ENCODE data around the gene TRERF1. TPM values are rescaled to one million over a fixed set of nuclear protein-coding genes. Genes with fewer than 3 reads are reported as not detected.

The TRERF1 gene
- total and polyA plus RNA-seq, 2 experiments from 2014 or later: 6.4 to 8.7 TPM

DNA sequence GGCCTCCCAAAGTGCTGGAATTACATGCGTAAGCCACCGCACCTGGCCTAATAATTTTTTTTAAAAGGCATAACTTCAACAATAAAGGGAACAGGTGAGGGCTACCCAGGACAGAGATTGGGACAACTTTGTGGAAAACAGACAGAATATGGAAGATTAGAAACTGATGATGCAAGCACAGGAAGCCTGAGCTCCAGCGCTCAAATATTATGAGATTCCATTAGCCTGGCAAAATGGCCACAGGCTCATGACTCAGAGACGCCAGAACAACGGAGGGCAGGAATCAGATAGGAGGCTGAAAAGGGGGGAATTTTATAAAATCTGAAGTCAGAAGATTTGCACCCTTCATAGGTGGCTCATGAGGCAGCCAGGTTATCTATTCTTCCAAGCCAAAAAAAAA, 131.0 kb downstream of the TRERF1 start:
- no peak overlapping the region for H3K4me3 ChIP-seq
- peak in 1 of 2 donors; percentile 67 for DNase-seq (ENCODE audit: low read depth in 1 of 2, low spot score in 1 of 2)
- TF ChIP-seq, protein P1, sequence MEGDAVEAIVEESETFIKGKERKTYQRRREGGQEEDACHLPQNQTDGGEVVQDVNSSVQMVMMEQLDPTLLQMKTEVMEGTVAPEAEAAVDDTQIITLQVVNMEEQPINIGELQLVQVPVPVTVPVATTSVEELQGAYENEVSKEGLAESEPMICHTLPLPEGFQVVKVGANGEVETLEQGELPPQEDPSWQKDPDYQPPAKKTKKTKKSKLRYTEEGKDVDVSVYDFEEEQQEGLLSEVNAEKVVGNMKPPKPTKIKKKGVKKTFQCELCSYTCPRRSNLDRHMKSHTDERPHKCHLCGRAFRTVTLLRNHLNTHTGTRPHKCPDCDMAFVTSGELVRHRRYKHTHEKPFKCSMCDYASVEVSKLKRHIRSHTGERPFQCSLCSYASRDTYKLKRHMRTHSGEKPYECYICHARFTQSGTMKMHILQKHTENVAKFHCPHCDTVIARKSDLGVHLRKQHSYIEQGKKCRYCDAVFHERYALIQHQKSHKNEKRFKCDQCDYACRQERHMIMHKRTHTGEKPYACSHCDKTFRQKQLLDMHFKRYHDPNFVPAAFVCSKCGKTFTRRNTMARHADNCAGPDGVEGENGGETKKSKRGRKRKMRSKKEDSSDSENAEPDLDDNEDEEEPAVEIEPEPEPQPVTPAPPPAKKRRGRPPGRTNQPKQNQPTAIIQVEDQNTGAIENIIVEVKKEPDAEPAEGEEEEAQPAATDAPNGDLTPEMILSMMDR (IDR thresholded peaks at IDR 0.05; ENCODE audit: low read depth, low read length): no peak
- H3K4me1 ChIP-seq (ENCODE audit: low read depth): no peaks in the 10 kb centered on the region
- no peak overlapping the region for H3K27ac ChIP-seq
- no peaks in the 10 kb centered on the region for H3K36me3 ChIP-seq
- no peaks in the 10 kb centered on the region for H3K27me3 ChIP-seq
- H3K9me3 ChIP-seq (ENCODE audit: low read depth): no peaks in the 10 kb centered on the region

DNA sequence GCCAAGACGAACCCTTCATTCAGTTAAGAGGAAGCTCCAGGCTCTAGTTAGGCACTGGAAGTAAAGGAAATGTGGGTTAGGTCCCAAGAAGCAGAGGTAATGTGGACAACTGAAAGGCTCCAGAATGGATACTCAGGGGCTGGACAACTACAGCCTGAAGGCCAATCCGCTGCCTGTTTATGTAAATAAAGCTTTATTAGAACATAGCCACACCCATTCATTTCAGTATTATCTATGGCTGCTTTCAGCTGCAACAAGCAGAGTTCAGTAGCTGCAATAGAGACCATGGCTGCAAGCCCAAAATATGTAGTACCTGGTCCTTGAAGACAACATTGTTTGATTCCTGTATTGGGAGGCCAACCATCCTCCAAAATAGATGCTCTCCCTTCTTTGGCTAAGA, 133.2 kb downstream of the TRERF1 start:
- Histone ChIP-seq H3K4me1 (ENCODE audit: low read depth) (peaks cover 4% of the 10 kb centered on the region), H3K27ac (no peak overlapping the region), H3K36me3 (no peaks in the 10 kb centered on the region), H3K4me3 (no peak overlapping the region), H3K9me3 (ENCODE audit: low read depth) (no peaks in the 10 kb centered on the region), H3K27me3 (no peaks in the 10 kb centered on the region)
- no peak for DNase-seq (ENCODE audit: low read depth in 1 of 2, low spot score in 1 of 2)
- TF ChIP-seq, protein P1 (IDR thresholded peaks at IDR 0.05; ENCODE audit: low read depth, low read length): no peak

DNA sequence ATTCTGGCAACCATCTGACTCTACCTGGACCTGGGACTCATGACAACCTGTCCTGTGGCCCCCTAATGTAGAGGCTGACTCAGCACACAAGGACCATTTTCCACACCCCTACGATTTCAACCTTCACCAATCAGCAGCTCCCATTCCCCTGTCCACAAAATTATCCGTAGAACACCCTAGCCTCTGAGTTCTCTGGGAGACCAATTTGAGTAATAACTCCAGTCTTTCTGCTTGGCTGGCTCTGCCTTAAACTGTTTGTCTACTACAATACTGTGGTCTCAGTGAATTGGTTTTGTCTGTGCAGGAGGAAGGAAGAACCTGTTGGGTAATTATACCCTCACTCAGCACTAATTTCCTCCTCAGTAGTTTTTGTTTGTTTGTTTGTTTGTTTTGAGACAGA, 134.7 kb downstream of the TRERF1 start:
- H3K4me3 ChIP-seq: no peak overlapping the region
- no peaks in the 10 kb centered on the region for H3K27me3 ChIP-seq
- TF ChIP-seq, protein P1 (IDR thresholded peaks at IDR 0.05; ENCODE audit: low read depth, low read length): no peak
- DNase-seq (ENCODE audit: low read depth in 1 of 2, low spot score in 1 of 2): no peak
- H3K36me3 ChIP-seq: no peaks in the 10 kb centered on the region
- peaks cover 4% of the 10 kb centered on the region for H3K4me1 ChIP-seq (ENCODE audit: low read depth)
- H3K9me3 ChIP-seq (ENCODE audit: low read depth): no peaks in the 10 kb centered on the region
- H3K27ac ChIP-seq: no peak overlapping the region

DNA sequence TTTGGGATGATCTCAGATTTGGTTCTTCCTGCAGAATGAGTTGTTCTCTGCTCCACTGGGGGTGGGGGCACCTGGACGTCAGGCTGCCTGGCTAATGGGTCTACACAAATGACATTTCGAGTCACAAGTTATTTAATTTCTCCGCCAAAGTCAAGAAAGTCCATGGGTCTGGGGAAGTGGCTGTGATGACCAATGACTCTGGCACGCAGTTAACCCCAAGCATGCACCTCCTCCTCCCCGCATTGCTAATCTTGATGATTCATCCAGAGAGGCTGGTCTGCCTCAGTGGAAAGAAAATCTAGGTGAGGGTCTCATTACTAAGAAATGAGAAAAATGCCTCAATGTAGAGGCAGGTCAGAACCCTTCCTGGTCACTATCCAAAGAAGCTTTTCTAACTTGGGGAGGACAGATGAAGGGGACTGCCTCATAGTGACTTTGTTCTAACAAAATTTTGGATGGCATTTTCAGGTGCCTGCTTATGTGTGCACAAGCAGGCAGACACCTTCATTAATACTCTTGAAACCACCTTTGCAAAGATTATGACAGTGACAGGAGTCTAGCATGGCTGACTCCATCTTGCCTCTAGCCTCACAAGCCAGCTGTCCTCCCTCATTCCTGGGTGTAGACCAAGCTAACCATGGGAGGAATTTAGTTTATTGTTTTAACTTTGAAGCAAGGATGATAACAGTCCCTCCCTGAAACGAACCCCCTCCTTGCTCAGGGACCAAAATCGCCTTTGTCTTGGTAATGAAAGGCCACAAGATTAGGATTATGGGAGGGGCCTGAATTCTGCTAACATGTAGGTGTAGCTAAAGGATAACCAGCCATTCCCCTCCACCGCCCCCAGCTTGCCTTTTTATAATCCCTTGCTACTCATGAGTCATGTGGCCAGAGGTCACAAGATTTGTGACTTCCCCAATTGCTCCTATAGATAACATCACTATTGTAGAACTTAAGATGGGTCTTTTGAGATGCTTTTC, 135.4 kb downstream of the TRERF1 start:
- Histone ChIP-seq H3K27me3 (no peaks in the 10 kb centered on the region), H3K27ac (no peak overlapping the region), H3K9me3 (ENCODE audit: low read depth) (no peaks in the 10 kb centered on the region), H3K4me1 (ENCODE audit: low read depth) (peaks cover 4% of the 10 kb centered on the region), H3K4me3 (no peak overlapping the region), H3K36me3 (no peaks in the 10 kb centered on the region)
- peak in 1 of 2 donors; percentile 92 for DNase-seq (ENCODE audit: low read depth in 1 of 2, low spot score in 1 of 2)
- TF ChIP-seq, protein P1 (IDR thresholded peaks at IDR 0.05; ENCODE audit: low read depth, low read length): no peak

DNA sequence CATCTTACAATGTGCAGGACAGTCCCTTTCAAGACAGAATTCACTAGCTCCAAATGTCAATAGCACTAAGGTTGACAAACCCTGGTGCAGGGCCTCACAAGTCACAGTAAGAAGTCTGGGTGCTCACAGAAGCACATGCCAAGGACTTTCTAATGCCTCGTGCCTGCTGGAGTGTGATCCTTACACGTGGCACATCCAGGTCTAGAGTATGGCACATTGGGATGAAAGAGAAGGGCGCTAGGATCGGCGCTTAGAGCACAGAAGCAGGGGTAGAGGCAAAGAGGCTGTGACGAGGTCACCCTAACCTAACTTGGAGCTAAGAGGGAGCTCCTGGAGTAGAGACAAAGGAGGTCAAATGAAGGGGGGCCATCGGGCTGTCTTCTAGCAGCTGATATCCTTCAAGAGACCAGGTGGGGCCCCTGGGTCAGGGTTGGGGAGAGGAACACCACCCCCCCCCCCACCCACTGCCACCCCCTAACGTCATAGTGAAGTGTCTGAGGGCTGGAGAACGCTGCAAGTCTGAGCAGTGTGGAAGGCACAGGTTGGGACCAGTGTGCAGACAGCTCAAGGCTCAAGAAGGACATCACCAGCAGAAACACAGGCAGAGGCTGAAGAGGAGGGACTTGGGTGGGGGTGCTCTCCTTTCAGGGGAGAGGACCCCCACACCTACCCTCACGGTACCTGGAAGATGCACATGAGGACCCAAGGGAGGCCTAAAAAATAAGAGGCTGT, 136.3 kb downstream of the TRERF1 start:
- Histone ChIP-seq H3K27me3 (no peaks in the 10 kb centered on the region), H3K4me1 (ENCODE audit: low read depth) (peaks cover 4% of the 10 kb centered on the region), H3K27ac (no peak overlapping the region), H3K9me3 (ENCODE audit: low read depth) (no peaks in the 10 kb centered on the region), H3K4me3 (no peak overlapping the region), H3K36me3 (no peaks in the 10 kb centered on the region)
- TF ChIP-seq, protein P1 (IDR thresholded peaks at IDR 0.05; ENCODE audit: low read depth, low read length): no peak
- no peak for DNase-seq (ENCODE audit: low read depth in 1 of 2, low spot score in 1 of 2)

Measured in cardiac muscle cell (in vitro differentiated cells and primary cell).